Epidermal melanocyte (primary cell): ENCODE results near the gene RGS3.
A peak's percentile ranks its signal among the peaks of the same experiment; 100 is the strongest.

ENCODE experiments used
- DNase-seq: peaks from one replicate; pipeline ENCODE4 v3.0.0; 2011; ENCODE audit warnings: low spot score; ENCODE audit not compliant: insufficient read length

RGS3 gene

GRCh38 chr9:113617550-113617949, 154.0 kb downstream of the RGS3 start:
- DNase-seq, result no peak

GRCh38 chr9:113618836-113619490, 155.4 kb downstream of the RGS3 start:
- no peak for DNase-seq

DNA sequence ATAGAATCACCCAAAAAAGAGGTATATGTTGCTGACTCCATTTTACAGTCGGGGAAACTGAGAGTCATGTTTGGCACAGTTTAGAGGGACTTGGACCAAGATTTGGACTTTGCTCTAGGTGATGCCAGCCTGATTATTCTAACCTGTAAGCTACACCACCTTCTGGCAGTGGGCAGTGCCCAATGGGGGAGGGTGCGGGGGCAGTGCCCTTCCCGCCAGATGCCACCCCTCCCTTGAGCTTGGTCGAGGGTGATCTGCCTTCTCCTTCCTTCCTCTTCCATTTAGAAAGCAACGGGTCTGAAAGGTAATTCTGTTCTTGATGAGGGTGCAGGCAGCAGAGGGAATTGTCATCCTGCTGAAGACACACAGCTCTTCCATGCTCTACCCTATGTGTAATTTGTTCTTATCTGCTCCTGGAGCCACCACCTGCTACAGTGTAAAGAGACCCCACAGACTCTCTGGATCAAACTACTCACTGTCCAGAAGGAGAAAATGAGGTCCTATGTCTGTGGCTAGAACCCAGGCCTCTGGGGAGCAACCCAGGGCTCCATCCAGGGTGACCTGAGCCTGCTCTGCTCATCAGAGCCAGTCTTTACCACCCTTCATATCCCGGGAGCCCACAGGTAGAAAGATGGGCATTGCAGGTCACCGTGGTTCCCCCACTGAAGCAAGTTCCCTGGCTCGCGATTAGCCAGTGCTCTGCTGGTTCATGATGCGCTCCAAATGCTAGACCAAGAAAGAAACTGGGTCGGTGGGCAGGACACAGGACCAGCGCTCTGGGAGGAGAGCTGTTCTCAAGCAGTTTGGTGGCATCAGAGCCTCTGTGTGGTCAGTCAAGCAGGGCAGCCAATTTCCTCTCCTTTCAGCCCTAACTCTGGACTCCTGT, 156.2 kb downstream of the RGS3 start:
- no peak for DNase-seq

DNA sequence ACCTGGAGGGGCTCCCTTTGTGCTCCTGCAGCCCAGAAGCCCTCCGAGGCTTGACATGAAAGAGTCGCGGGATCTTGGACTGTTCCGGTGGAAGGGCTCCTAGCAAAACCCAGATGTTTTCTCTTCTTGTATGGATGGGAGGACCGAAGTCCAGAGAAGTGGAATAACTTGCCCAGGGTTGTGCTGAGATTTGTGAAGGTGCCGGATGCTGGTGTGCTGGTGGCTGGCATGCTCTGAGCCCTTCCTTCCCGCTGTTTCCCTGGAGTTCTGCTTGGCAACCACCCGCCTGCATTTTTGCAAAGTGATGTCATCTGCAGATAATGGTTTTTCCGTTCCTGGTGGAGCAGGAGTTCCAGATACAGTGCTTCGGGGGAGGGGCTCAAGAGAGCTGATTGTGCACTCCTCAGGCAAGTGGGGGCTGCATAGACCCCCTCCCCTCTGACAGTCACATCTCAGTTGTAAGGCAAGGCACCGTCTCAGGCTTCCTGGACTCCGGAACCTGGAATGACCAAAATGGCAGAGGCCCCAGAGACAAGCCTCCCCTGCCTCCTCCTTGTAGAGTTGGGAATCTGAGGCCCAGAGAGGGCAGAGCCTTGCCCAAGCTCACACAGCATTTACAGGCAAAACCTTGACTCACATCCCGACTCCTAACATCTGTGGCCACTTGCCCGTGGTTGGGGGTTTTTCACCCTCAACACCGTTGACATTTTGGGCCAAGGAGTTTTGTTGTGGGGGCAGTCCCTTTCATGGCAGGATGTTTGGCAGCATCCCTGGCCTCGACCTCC, 157.0 kb downstream of the RGS3 start:
- DNase-seq, result peak; percentile 46

- DNase-seq, result peak; percentile 62
Observed at GRCh38 chr9:113621309-113621791, 157.8 kb downstream of the RGS3 start.

DNA sequence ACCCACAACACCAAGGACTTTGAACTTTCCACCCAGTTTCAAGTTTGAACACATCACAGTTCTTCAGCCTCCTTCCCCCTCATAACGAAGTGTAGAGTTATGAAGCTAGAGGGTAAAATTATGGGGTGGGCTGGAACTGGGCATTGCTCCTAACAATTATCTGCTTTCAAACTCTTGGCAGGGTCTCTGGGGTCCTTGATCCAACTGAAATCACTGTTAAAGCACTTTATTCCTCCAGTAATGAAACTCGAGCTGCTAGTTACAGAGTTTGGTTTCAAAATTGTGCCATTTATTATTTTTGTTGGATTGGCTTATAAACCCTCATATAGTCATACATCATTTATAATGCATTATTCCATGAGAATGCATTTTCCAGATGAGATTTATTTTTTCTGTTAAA, 158.5 kb downstream of the RGS3 start:
- no peak for DNase-seq

DNA sequence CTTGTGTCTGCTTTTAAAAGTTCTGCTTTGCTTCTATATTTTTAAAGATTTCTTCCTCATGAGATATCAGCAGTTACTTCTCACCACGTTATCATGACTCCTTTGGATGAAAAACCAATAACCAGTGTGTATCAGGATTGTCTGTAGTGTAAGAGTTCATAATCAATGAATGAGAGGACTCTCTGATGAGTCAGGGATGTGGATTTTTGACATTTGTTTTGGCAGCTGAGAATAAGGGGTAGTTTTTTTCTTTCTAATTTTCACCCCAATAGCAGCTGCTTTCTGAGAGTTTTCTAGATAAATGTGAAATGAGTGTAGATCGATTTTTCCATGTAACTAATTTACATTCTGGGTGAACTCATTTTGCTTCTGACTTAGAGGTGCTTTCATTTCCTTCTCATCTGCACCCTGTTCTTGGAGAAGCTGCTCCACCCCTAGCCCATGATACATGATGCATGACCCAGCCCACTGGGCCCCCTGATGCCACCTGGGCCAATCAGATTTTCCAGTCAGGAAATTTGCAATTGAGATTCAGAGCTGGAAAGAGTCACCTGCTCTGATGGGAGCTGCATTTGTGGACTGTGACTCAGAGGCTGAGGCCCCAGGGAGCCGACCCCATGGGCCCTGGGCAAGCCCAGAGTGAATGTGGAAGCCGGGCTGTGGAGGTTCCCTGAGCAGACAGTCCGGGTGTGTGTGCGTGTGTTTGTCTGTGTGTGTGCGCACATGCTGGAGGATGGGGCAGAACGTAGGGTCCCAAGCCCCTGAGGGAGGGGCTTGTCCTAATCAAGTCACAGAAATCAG, 159.3 kb downstream of the RGS3 start:
- no peak for DNase-seq

DNA sequence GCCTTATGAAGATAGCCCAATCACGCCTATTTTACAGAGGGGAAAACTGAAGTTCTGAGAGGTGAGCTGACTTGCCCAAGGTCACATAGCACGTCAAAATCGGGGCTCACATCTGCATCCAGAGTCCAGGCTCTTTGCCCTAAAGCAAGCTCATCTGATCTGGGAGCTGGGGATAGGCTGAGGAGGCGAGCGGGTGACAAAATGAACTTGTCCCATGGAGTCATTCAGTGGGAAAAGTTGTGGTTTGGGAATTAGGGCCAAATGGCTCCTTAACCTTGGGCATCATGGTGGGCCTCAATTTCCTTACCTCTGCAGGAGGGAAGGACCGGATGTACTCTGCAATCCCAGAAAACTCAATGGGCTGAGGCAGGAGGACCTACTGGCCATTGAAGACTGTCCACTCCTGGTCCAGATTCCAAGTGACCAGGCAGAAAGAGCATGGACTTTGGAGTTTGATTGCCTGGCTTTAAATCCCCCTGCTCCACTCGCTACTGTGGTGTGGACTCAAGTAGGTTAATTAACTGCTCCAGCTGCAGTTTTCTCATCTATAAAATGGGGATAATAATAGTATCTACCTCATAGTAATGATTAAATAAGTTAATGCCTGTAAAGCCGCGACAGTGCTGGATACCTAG, 160.4 kb downstream of the RGS3 start:
- no peak for DNase-seq

GRCh38 chr9:113624721-113625120, 161.2 kb downstream of the RGS3 start:
- peak; percentile 61 for DNase-seq

GRCh38 chr9:113625486-113625885, 162.0 kb downstream of the RGS3 start:
- DNase-seq, result no peak

- DNase-seq, result no peak
Observed at GRCh38 chr9:113626735-113627495, 163.4 kb downstream of the RGS3 start.

DNA sequence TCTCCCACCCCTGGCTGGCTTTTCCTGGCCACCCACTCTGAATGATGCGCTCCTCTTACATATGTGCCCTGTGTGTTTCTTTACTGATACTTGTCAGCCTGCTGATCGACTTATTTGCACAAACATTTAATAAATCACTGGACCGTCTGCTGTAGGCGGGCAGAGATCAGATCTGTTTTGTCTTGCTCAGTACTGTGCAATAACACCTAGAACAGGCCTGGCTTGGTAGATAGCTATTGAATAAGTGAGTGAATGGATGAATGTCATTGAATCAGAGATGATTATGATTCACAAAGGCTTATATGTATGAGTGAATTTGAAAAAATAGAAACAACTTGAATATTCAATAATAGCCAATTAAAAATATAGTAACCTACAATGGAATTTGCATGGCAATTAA, 165.1 kb downstream of the RGS3 start:
- no peak for DNase-seq

- no peak for DNase-seq
Observed at GRCh38 chr9:113630386-113631136, 167.0 kb downstream of the RGS3 start.

DNA sequence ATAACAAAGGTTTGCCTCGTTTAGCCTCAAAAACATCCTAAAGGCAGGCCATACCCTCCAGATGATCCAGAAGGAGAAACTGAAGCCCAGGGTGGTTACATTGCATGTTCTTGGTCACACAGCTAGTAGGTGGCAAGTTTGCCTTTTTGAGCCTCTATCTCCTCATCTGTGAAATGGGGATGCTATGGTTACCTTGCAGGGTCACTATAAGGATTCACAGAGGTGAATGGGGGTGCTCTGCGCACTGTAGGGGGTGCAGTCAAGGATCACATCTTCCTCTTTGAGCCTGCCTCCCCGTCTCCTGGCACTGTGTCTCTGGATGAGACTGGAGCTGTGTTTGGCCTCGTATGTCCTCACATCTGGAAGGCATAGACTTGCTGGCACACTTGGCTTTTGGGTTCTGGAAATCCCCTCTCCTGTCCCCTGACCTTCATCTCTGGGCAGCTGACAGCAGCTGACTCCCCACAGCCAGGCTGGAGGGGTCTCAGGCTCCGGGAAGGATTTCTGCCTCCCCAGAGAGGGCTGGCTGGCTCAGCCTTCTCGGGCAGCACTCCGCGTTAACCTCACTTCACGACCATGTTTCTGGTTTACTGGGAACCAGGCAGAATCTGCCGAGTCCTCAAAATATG, 167.7 kb downstream of the RGS3 start:
- DNase-seq, result no peak

GRCh38 chr9:113631871-113632665, 168.5 kb downstream of the RGS3 start:
- no peak for DNase-seq

DNA sequence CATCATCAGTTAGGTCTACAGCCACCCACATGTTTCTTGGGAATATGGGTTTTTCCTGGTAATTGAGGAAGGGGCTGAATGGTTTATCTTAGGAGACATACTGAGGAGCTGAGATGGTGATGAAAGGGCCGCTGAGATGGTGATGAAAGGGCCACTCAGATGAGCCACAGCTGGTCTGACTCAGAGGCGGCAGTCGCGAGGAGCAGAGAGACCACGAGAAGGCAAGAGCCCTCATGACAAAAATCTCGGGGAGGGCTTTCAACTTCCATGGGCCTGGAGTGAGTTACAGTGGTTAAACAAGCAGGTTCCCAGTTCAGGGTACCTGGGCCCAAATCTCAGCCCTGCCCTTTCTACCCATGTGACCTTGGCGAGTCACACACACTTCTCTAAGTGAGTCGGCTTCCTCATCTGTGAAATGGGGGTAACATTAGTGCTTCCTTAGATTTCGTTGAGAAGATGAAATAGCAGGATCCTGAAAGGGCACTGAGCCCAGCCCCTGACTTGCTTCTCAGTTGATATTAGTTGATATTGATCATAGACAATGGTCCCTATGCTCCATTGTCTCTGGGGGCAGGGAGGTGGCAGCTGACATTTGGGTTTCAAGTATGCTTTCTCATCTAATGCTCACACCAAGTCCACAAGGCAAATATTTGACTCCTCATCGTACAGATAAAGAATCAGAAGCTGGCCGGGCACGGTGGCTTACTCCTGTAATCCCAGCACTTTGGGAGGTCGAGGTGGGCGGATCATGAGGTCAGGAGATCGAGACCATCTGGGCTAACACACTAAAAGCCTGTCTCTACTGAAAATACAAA, 169.5 kb downstream of the RGS3 start:
- DNase-seq, result no peak
